ENCODE measurements around the gene TTLL5. TPM values are rescaled to one million over a fixed set of nuclear protein-coding genes. Genes with fewer than 3 reads are reported as not detected.

Gene TTLL5
- total RNA-seq, result 10 to 100 TPM; 26.5 to 37.3 TPM

- no peaks in the 10 kb centered on the region for H3K27me3 ChIP-seq
- DNase-seq, result peak; percentile 97
- no peaks in the 10 kb centered on the region for H3K9me3 ChIP-seq
- H3K36me3 ChIP-seq, result no peaks in the 10 kb centered on the region
- H3K4me1 ChIP-seq, result no peaks in the 10 kb centered on the region
- intact Hi-C loops (cut with DNase I), result no loop called here
- peak within 1 kb of the TSS; percentile 75 for H3K4me3 ChIP-seq
- no peak for TF ChIP-seq CTCF (IDR thresholded peaks at IDR 0.05)
- peak within 1 kb of the TSS; percentile 86 for H3K9ac ChIP-seq (ENCODE audit: low read depth in 2 of 2, low read length in 2 of 2)
- H3K27ac ChIP-seq, result peak within 1 kb of the TSS; percentile 89
Measured at GRCh38 chr14:75660630-75661498, at the start of gene TTLL5, which contains the start of gene ERG28. TTLL5 (plus strand) TSS chr14:75661246; CDS start chr14:75663150, 1,904 bp downstream. ERG28 (minus strand) TSS chr14:75660876; CDS start chr14:75657502, 3,374 bp downstream.

- no peaks in the 10 kb centered on the region for H3K36me3 ChIP-seq
- H3K4me3 ChIP-seq, result no peak overlapping the region
- no peaks in the 10 kb centered on the region for H3K9me3 ChIP-seq
- intact Hi-C loops (cut with DNase I), result no loop called here
- no peaks in the 10 kb centered on the region for H3K27me3 ChIP-seq
- no peaks in the 10 kb centered on the region for H3K4me1 ChIP-seq
- TF ChIP-seq CTCF (IDR thresholded peaks at IDR 0.05), result no peak
- no peak for DNase-seq
- no peak overlapping the region for H3K27ac ChIP-seq
- H3K9ac ChIP-seq (ENCODE audit: low read depth in 2 of 2, low read length in 2 of 2), result no peak overlapping the region
Measured at GRCh38 chr14:75612157-75612556, 48.9 kb upstream of the TTLL5 start.

- Histone ChIP-seq H3K36me3 (no peaks in the 10 kb centered on the region), H3K9me3 (no peaks in the 10 kb centered on the region), H3K27me3 (no peaks in the 10 kb centered on the region), H3K4me3 (no peak overlapping the region), H3K4me1 (no peaks in the 10 kb centered on the region), H3K27ac (no peak overlapping the region), H3K9ac (ENCODE audit: low read depth in 2 of 2, low read length in 2 of 2) (no peak overlapping the region)
- TF ChIP-seq CTCF (IDR thresholded peaks at IDR 0.05), result no peak
- no peak for DNase-seq
- intact Hi-C loops (cut with DNase I), result no loop called here
Measured at GRCh38 chr14:75614179-75614578, 46.9 kb upstream of the TTLL5 start.

- no peaks in the 10 kb centered on the region for H3K27me3 ChIP-seq
- intact Hi-C loops (cut with DNase I), result no loop called here
- no peaks in the 10 kb centered on the region for H3K9me3 ChIP-seq
- no peak for TF ChIP-seq CTCF (IDR thresholded peaks at IDR 0.05)
- H3K4me1 ChIP-seq, result no peaks in the 10 kb centered on the region
- H3K9ac ChIP-seq (ENCODE audit: low read depth in 2 of 2, low read length in 2 of 2), result no peak overlapping the region
- no peak overlapping the region for H3K27ac ChIP-seq
- DNase-seq, result peak; percentile 23
- no peak overlapping the region for H3K4me3 ChIP-seq
- H3K36me3 ChIP-seq, result no peaks in the 10 kb centered on the region
Measured at GRCh38 chr14:75615200-75615599, 45.8 kb upstream of the TTLL5 start.

GRCh38 chr14:75619548-75619947, 41.5 kb upstream of the TTLL5 start:
- intact Hi-C loops (cut with DNase I), result no loop called here
- no peak overlapping the region for H3K4me3 ChIP-seq
- H3K27me3 ChIP-seq, result no peaks in the 10 kb centered on the region
- DNase-seq, result no peak
- H3K4me1 ChIP-seq, result no peaks in the 10 kb centered on the region
- no peak for TF ChIP-seq CTCF (IDR thresholded peaks at IDR 0.05)
- H3K9me3 ChIP-seq, result no peaks in the 10 kb centered on the region
- no peaks in the 10 kb centered on the region for H3K36me3 ChIP-seq
- no peak overlapping the region for H3K9ac ChIP-seq (ENCODE audit: low read depth in 2 of 2, low read length in 2 of 2)
- H3K27ac ChIP-seq, result no peak overlapping the region
